Upper lobe of left lung (tissue), 6 donors: ENCODE measurements around the gene OSBPL3. TPM values are rescaled to one million over a fixed set of nuclear protein-coding genes. Genes with fewer than 3 reads are reported as not detected.

Source experiments
- ATAC-seq, 2 donors: fragments of 200-7000 bp; cut with Tn5 transposase; one replicate each; pipeline ENCODE4 v1.9.1; 2022; ENCODE audit warnings: mild to moderate bottlenecking in 2 of 2, moderate library complexity in 2 of 2; ENCODE audit not compliant: low FRiP score in 2 of 2
- DNase-seq, 2 donors: peaks; one replicate each; pipeline ENCODE4 v3.0.0-alpha.2; 2019 to 2020
- H3K27ac ChIP-seq, 4 donors: fragments of 200-600 bp; sonication (generic); one replicate each; pipeline ENCODE4 v1.5.1; 2016 to 2019
- H3K27me3 ChIP-seq, 4 donors: fragments of 200-600 bp; sonication (generic); one replicate each; pipeline ENCODE4 v1.5.1; 2017 to 2019
- H3K36me3 ChIP-seq, 4 donors: fragments of 200-600 bp; sonication (generic); one replicate each; pipeline ENCODE4 v1.5.1; 2016 to 2019
- H3K4me1 ChIP-seq, 4 donors: fragments of 200-600 bp; sonication (generic); one replicate each; pipeline ENCODE4 v1.5.1; 2018 to 2019
- H3K4me3 ChIP-seq, 4 donors: fragments of 200-600 bp; sonication (generic); one replicate each; pipeline ENCODE4 v1.5.1; 2017 to 2019; ENCODE audit warnings: mild to moderate bottlenecking in 2 of 4, moderate library complexity in 1 of 4
- H3K9me3 ChIP-seq, 4 donors: fragments of 200-600 bp; sonication (generic); one replicate each; pipeline ENCODE4 v1.5.1; 2018 to 2019
- CTCF ChIP-seq, 6 experiments: fragments of 450-650 bp in 4 of 6; fragments of 200-600 bp in 2 of 6; sonication (generic) in 2 of 6; IDR thresholded peaks; one replicate each; pipeline ENCODE4 v1.5.1; 2016 to 2019; ENCODE audit warnings: antibody characterized with exemption in 6 of 6
- EP300 ChIP-seq, 4 donors: sonication (generic); formaldehyde crosslinking; IDR thresholded peaks; one replicate each; pipeline ENCODE4 v1.5.1; 2017; ENCODE audit warnings: antibody characterized with exemption in 4 of 4, control low read depth in 2 of 4
- POLR2A ChIP-seq, 4 donors: fragments of 450-650 bp; IDR thresholded peaks; one replicate each; pipeline ENCODE4 v1.5.1; 2016 to 2017; ENCODE audit warnings: antibody characterized with exemption in 4 of 4, mild to moderate bottlenecking in 2 of 4
- POLR2AphosphoS5 ChIP-seq, 2 donors: sonication (generic); formaldehyde crosslinking; IDR thresholded peaks; one replicate each; pipeline ENCODE4 v1.5.1; 2017; ENCODE audit warnings: antibody characterized with exemption in 2 of 2
- WGBS, 2 donors: methylation state at CpG; one replicate each; pipeline ENCODE4 v1.1.5; 2017 to 2018; 5-methylcytosine and 5-hydroxymethylcytosine counted together
- total RNA-seq, 6 donors: library from RNA; depleted of rRNA in 4 of 6; stranded (reverse); fragments of >200 nt in 4 of 6; gene quantifications; one replicate each; pipeline versions ENCODE4 v1.1.0 to v1.2.1, GENCODE V29; 2016 to 2021
- donor health status: DM: no; HTN: no; CAD: no; lungs with moderate emphysema.
- donor health status: DM: no; HTN: yes; CAD: no; lungs with severe emphysema.

The OSBPL3 gene
- total RNA-seq, 6 donors from 2014 or later: 17.5 to 55.5 (median 21.7) TPM

GRCh38 chr7:24755541-24756407, 224.2 kb downstream of the OSBPL3 start:
- H3K4me1 ChIP-seq: peaks cover 8 to 14% (median 10%) of the 10 kb centered on the region in 4 donors
- H3K9me3 ChIP-seq: no peaks in the 10 kb centered on the region
- DNase-seq (no peak), ATAC-seq (peak in 1 of 2 donors; percentile 20)
- H3K27me3 ChIP-seq: peaks cover 0 to 10% (median 5%) of the 10 kb centered on the region in 4 donors
- WGBS, 2 donors: 70 to 73% methylated on average over 12 of the region's 12 CpGs
- TF ChIP-seq CTCF (IDR thresholded peaks at IDR 0.05) (no peak), POLR2A (IDR thresholded peaks at IDR 0.05) (peak in 1 of 4 donors; percentile 48), POLR2AphosphoS5 (IDR thresholded peaks at IDR 0.05) (no peak), EP300 (IDR thresholded peaks at IDR 0.05) (no peak)
- peak overlapping the region in 1 of 4 donors; percentile 88 for H3K27ac ChIP-seq
- H3K36me3 ChIP-seq: no peaks in the 10 kb centered on the region
- peak overlapping the region in 1 of 4 donors; percentile 70 for H3K4me3 ChIP-seq

GRCh38 chr7:24754906-24755506, 225.0 kb downstream of the OSBPL3 start:
- peaks cover 8 to 14% (median 10%) of the 10 kb centered on the region in 4 donors for H3K4me1 ChIP-seq
- no peak overlapping the region for H3K4me3 ChIP-seq
- no peaks in the 10 kb centered on the region for H3K36me3 ChIP-seq
- WGBS, 2 donors: 60 to 76% methylated on average over 3 of the region's 3 CpGs
- TF ChIP-seq EP300 (IDR thresholded peaks at IDR 0.05) (no peak), POLR2AphosphoS5 (IDR thresholded peaks at IDR 0.05) (no peak), CTCF (IDR thresholded peaks at IDR 0.05) (no peak), POLR2A (IDR thresholded peaks at IDR 0.05) (no peak)
- DNase-seq: no peak
- ATAC-seq: no peak
- no peaks in the 10 kb centered on the region for H3K9me3 ChIP-seq
- no peak overlapping the region for H3K27ac ChIP-seq
- peaks cover 0 to 10% (median 5%) of the 10 kb centered on the region in 4 donors for H3K27me3 ChIP-seq

- no peak overlapping the region for H3K27ac ChIP-seq
- no peaks in the 10 kb centered on the region for H3K9me3 ChIP-seq
- DNase-seq: no peak
- no peaks in the 10 kb centered on the region for H3K36me3 ChIP-seq
- ATAC-seq: no peak
- no peak for TF ChIP-seq CTCF (IDR thresholded peaks at IDR 0.05)
- no peak for TF ChIP-seq POLR2AphosphoS5 (IDR thresholded peaks at IDR 0.05)
- no peak for TF ChIP-seq EP300 (IDR thresholded peaks at IDR 0.05)
- no peak for TF ChIP-seq POLR2A (IDR thresholded peaks at IDR 0.05)
- 82 to 86% methylated on average over 3 of the region's 3 CpGs for WGBS, 2 donors
- peaks cover 0 to 4% (median 1%) of the 10 kb centered on the region in 4 donors for H3K27me3 ChIP-seq
- H3K4me3 ChIP-seq: no peak overlapping the region
- H3K4me1 ChIP-seq: peaks cover 0 to 9% (median 9%) of the 10 kb centered on the region in 4 donors
These were observed 227.7 kb downstream of the OSBPL3 start for GRCh38 chr7:24752073-24752800.

- no peak for ATAC-seq
- TF ChIP-seq POLR2A (IDR thresholded peaks at IDR 0.05): no peak
- TF ChIP-seq EP300 (IDR thresholded peaks at IDR 0.05): no peak
- no peak for TF ChIP-seq CTCF (IDR thresholded peaks at IDR 0.05)
- no peak for TF ChIP-seq POLR2AphosphoS5 (IDR thresholded peaks at IDR 0.05)
- H3K27ac ChIP-seq: no peak overlapping the region
- H3K9me3 ChIP-seq: no peaks in the 10 kb centered on the region
- 96 to 100% methylated on average over 1 of the region's 1 CpG for WGBS, 2 donors
- H3K4me3 ChIP-seq: no peak overlapping the region
- H3K4me1 ChIP-seq: peaks cover 0 to 4% (median 1%) of the 10 kb centered on the region in 4 donors
- no peaks in the 10 kb centered on the region for H3K36me3 ChIP-seq
- H3K27me3 ChIP-seq: no peaks in the 10 kb centered on the region
- DNase-seq: no peak
These were observed 228.5 kb downstream of the OSBPL3 start for GRCh38 chr7:24751484-24751883.
